PC-9 (cell line): ENCODE measurements around the gene UPF3B. TPM values are rescaled to one million over a fixed set of nuclear protein-coding genes. Genes with fewer than 3 reads are reported as not detected.

Experiments used
- BruUV-seq: library from RNA; stranded (reverse); fragments of 400-500 nt; replicated peaks from 2 replicates; lab custom pipeline; 2021; lab: Mats Ljungman, UMichigan
- CTCF ChIA-PET: fragments of 300-600 bp; sonication (Branson Sonifier 250); formaldehyde crosslinking; loops from one replicate; lab custom pipeline; 2022; ENCODE audit warnings: antibody characterized with exemption; lab: Charles Lee
- POLR2A ChIA-PET: fragments of 300-600 bp; sonication (Branson Sonifier 250); formaldehyde crosslinking; loops from one replicate; lab custom pipeline; 2022; ENCODE audit warnings: antibody characterized with exemption; ENCODE audit not compliant: unreplicated experiment; lab: Charles Lee
- DNase-seq, 2 experiments: peaks; one replicate each; pipeline versions ENCODE4 v3.0.0 to v3.0.0-alpha.2; 2015 to 2022; ENCODE audit warnings: mixed read lengths in 1 of 2
- H2AFZ ChIP-seq: fragments of 200-600 bp; sonication (generic); 2 replicates; pipeline ENCODE4 v1.8.1; 2017; ENCODE audit warnings: antibody characterized with exemption
- H3F3A ChIP-seq: fragments of 200-600 bp; sonication (generic); 2 replicates; pipeline ENCODE4 v1.8.1; 2017; ENCODE audit warnings: antibody characterized with exemption, mild to moderate bottlenecking, low read depth; ENCODE audit not compliant: insufficient read depth
- H3K27ac ChIP-seq: fragments of 200-600 bp; sonication (generic); 2 replicates; pipeline ENCODE4 v1.6.1; 2016; ENCODE audit warnings: mixed run types
- H3K27me3 ChIP-seq: fragments of 200-600 bp; sonication (generic); 2 replicates; pipeline ENCODE4 v1.6.1; 2016; ENCODE audit warnings: low read depth, mixed run types; ENCODE audit not compliant: insufficient read depth
- H3K36me3 ChIP-seq: fragments of 200-600 bp; sonication (generic); 2 replicates; pipeline ENCODE4 v1.6.1; 2016; ENCODE audit warnings: low read depth, mixed run types
- H3K4me1 ChIP-seq: fragments of 200-600 bp; sonication (generic); replicated peaks from 2 replicates; pipeline ENCODE4 v1.6.1; 2016; ENCODE audit warnings: mixed run types; ENCODE audit not compliant: insufficient read depth
- H3K4me2 ChIP-seq: fragments of 200-600 bp; sonication (generic); 2 replicates; pipeline ENCODE4 v1.6.1; 2017; ENCODE audit warnings: mixed run types
- H3K4me3 ChIP-seq: fragments of 200-600 bp; sonication (generic); 2 replicates; pipeline ENCODE4 v1.6.1; 2016; ENCODE audit warnings: mixed run types
- H3K79me2 ChIP-seq: fragments of 200-600 bp; sonication (generic); 2 replicates; pipeline ENCODE4 v1.6.1; 2017; ENCODE audit warnings: low read depth, mixed run types
- H3K9me2 ChIP-seq: fragments of 200-600 bp; sonication (generic); 2 replicates; pipeline ENCODE4 v1.8.1; 2017; ENCODE audit warnings: mild to moderate bottlenecking; ENCODE audit not compliant: insufficient read depth
- H3K9me3 ChIP-seq: fragments of 200-600 bp; sonication (generic); 2 replicates; pipeline ENCODE4 v1.8.1; 2016; ENCODE audit warnings: low read depth; ENCODE audit not compliant: insufficient read depth
- H4K20me1 ChIP-seq: fragments of 200-600 bp; sonication (generic); 2 replicates; pipeline ENCODE4 v1.8.1; 2017; ENCODE audit not compliant: insufficient read depth
- EZH2 ChIP-seq: fragments of 200-600 bp; sonication (generic); IDR thresholded peaks from 2 replicates; pipeline ENCODE4 v1.8.0; 2017; ENCODE audit warnings: antibody characterized with exemption, low read depth
- intact Hi-C: fragments of 100-400 bp; cut with micrococcal nuclease; formaldehyde crosslinking; loops from one replicate; pipeline ENCODE4 v1.10.0; 2022; ENCODE audit not compliant: unreplicated experiment
- total RNA-seq: library from RNA; stranded (reverse); gene quantifications from 2 replicates; pipeline ENCODE4 v1.2.3, GENCODE V29; 2021
- TF ChIP-seq, protein P1 (sequence below): fragments of 200-600 bp; sonication (generic); conservative IDR thresholded peaks from 2 replicates; pipeline ENCODE4 v1.6.1; 2017; ENCODE audit warnings: mixed run types, antibody characterized with exemption, mild to moderate bottlenecking, moderate library complexity

Gene UPF3B
- total RNA-seq, 1 experiment from 2014 or later: 24.3 TPM

DNA sequence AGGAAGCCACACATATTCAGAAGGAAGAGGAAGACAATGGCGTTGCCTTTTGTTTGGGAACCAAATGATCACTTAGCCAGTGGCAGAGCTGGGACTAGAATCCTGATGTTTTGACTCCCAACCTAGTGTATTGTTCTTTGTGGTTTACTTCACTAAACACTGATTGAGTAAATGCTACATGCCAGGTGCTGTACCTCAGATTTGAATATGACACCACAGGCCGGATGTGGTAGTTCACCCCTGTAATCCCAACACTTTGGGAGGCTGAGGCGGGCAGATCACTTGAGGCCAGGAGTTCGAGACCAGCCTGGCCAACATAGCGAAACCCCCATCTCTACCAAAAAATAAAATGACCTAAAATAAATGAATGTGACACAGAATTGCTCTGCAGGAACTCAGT lies 27.3 kb upstream of the UPF3B start:
- peaks cover 12% of the 10 kb centered on the region for H3K36me3 ChIP-seq
- peaks cover 43% of the 10 kb centered on the region for H3F3A ChIP-seq
- H3K9me2 ChIP-seq: no peaks in the 10 kb centered on the region
- TF ChIP-seq, protein P1, sequence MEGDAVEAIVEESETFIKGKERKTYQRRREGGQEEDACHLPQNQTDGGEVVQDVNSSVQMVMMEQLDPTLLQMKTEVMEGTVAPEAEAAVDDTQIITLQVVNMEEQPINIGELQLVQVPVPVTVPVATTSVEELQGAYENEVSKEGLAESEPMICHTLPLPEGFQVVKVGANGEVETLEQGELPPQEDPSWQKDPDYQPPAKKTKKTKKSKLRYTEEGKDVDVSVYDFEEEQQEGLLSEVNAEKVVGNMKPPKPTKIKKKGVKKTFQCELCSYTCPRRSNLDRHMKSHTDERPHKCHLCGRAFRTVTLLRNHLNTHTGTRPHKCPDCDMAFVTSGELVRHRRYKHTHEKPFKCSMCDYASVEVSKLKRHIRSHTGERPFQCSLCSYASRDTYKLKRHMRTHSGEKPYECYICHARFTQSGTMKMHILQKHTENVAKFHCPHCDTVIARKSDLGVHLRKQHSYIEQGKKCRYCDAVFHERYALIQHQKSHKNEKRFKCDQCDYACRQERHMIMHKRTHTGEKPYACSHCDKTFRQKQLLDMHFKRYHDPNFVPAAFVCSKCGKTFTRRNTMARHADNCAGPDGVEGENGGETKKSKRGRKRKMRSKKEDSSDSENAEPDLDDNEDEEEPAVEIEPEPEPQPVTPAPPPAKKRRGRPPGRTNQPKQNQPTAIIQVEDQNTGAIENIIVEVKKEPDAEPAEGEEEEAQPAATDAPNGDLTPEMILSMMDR: no peak
- no peak for TF ChIP-seq EZH2
- no peak overlapping the region for H3K4me2 ChIP-seq
- peaks cover 4% of the 10 kb centered on the region; the same call in 1 of the 2 replicates for H3K79me2 ChIP-seq
- intact Hi-C loops: loop anchor here (10.0 kb wide), 1 partner anchor 185 kb away; the partner anchor contains the start of gene SEPTIN6
- H4K20me1 ChIP-seq: no peaks in the 10 kb centered on the region
- H3K27ac ChIP-seq: no peak overlapping the region
- H3K27me3 ChIP-seq: no peaks in the 10 kb centered on the region
- CTCF ChIA-PET: interaction anchor here (0.6 to 0.7 kb wide), 2 partner anchors 152 to 361 kb away, joined by 3 read pairs; no protein-coding TSS in a partner anchor
- H3K4me1 ChIP-seq: no peaks in the 10 kb centered on the region
- no TSS peak for BruUV-seq
- no peaks in the 10 kb centered on the region for H3K9me3 ChIP-seq
- DNase-seq: no peak
- no peak overlapping the region for H3K4me3 ChIP-seq
- H2AFZ ChIP-seq: no peak overlapping the region
- POLR2A ChIA-PET: interaction anchor here (0.6 kb wide), 1 partner anchor 313 kb away, joined by 3 read pairs; no protein-coding TSS in a partner anchor

DNA sequence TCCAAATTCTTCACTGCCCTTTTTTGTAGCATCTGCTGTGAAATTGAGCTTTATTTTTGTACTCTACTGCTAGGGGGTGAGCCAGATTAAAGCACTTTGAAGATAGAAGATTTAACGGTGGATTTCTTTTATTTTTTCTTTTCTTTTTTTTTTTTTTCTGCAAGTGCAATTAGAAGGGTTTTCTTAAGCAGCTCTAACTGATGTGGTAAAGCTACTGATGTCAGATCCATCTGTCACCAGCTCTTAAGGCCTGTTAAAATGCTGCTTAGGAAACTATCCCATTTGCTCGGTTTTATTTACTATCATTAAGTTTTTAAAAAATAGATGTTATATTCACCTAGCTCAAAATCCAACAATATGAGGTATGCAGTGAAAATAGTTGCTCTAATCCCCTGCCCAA lies 26.0 kb upstream of the UPF3B start:
- POLR2A ChIA-PET: interaction anchor here (0.5 to 0.8 kb wide), 4 partner anchors 9 to 1577 kb away, joined by 3 to 8 read pairs (median 6); partner anchors contain the start of gene UPF3B
- TF ChIP-seq, protein P1: no peak
- TF ChIP-seq EZH2: no peak
- Histone ChIP-seq H2AFZ (no peak overlapping the region), H3K27ac (no peak overlapping the region), H3K9me2 (no peaks in the 10 kb centered on the region), H3K9me3 (no peaks in the 10 kb centered on the region), H4K20me1 (0 out of 2 replicates have a peak, but pooled peaks cover 4% of the 10 kb centered on the region), H3K36me3 (peaks cover 18% of the 10 kb centered on the region), H3K4me2 (no peak overlapping the region), H3F3A (peaks cover 46% of the 10 kb centered on the region), H3K4me3 (no peak overlapping the region), H3K27me3 (no peaks in the 10 kb centered on the region), H3K79me2 (peaks cover 17% of the 10 kb centered on the region), H3K4me1 (peaks cover under 1% of the 10 kb centered on the region; the same call in 1 of the 2 replicates)
- DNase-seq: no peak
- intact Hi-C loops: no loop called here
- CTCF ChIA-PET: no interaction called here
- BruUV-seq: no TSS peak

DNA sequence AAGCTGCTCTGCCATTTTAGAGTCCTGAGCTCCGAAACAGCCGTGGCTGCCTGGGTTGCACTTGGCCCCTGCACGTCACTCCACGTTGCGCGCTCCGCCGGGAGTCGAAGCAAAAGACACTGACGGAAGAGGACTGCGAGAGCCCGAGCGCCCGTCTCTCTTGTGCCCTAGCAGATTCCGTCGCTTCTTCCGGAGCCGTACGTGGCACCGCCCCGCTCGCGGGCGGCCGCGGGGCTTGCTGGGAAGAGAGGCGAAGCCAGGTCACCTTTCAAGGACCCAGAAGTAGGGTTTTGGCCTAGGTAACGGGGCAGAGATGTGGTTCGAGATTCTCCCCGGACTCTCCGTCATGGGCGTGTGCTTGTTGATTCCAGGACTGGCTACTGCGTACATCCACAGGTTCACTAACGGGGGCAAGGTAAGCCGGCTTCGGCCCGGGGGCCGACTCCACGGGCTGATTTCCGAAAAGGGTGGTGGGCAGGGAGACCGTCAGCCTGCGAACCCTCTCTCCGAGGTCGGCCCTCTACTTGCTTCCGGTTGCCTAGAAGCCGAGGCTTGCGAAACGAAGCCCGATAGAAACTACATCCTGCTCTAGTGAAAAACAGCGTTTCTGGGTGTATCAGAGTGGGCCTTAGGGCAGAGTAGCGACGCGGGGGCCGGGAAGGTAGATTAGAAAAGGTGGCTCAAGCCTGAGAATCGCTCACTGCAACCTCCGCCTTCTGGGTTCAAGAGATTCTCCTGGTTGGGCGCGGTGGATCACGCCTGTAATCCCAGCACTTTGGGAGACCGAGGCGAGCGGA lies 19.0 kb upstream of the UPF3B start, which contains the start of the genes NDUFA1 and RNF113A:
TSS of gene NDUFA1 (plus strand) at position 234 of the 797 bp plus-strand sequence. CDS start at position 314, 80 bp downstream.
TSS of gene RNF113A (minus strand) at position 135 of the 797 bp plus-strand sequence. CDS start at position 15, 120 bp downstream.
- POLR2A ChIA-PET: interaction anchor here (0.9 to 3.1 kb wide), 2 partner anchors 19 to 80 kb away, joined by 5 to 19 read pairs; partner anchors contain the start of genes RPL39 and UPF3B
- TF ChIP-seq, protein P1: no peak
- TF ChIP-seq EZH2: no peak
- Histone ChIP-seq H2AFZ (peak within 1 kb of the TSS; percentile 96), H3K27me3 (no peaks in the 10 kb centered on the region), H3K36me3 (peaks cover 18% of the 10 kb centered on the region), H3K79me2 (peaks cover 68% of the 10 kb centered on the region), H3K4me1 (peaks cover 21% of the 10 kb centered on the region), H4K20me1 (0 out of 2 replicates have a peak, but pooled peaks cover 4% of the 10 kb centered on the region), H3K27ac (peak within 1 kb of the TSS; percentile 97), H3K9me2 (no peaks in the 10 kb centered on the region), H3K4me3 (peak within 1 kb of the TSS; percentile 77), H3K9me3 (no peaks in the 10 kb centered on the region), H3F3A (peaks cover 33% of the 10 kb centered on the region), H3K4me2 (peak within 1 kb of the TSS; percentile 91)
- peak; percentile 86 to 89 for DNase-seq
- CTCF ChIA-PET: interaction anchor here (0.7 kb wide), 1 partner anchor 145 kb away, joined by 3 read pairs; no protein-coding TSS in a partner anchor
- BruUV-seq: TSS peak; percentile 62
- intact Hi-C loops: loop anchor here (2.0 to 5.0 kb wide), 4 partner anchors 15 to 389 kb away; partner anchors contain the start of genes NKRF and RPL39
